HUES48 (cell line): ENCODE measurements around the gene CPNE5.

Experiments used
- H3K27ac ChIP-seq: one replicate; pipeline ENCODE4 v1.7.0; 2013; ENCODE audit warnings: low read depth, low read length, inconsistent platforms
- H3K27me3 ChIP-seq: 2 replicates; pipeline ENCODE4 v1.6.1; 2013; ENCODE audit warnings: mild to moderate bottlenecking, low read length; ENCODE audit not compliant: control insufficient read depth, insufficient read depth
- H3K36me3 ChIP-seq: 2 replicates; pipeline ENCODE4 v1.6.1; 2013; ENCODE audit warnings: low read length; ENCODE audit not compliant: control insufficient read depth, insufficient read depth
- H3K4me1 ChIP-seq: 2 replicates; pipeline ENCODE4 v1.6.1; 2013; ENCODE audit warnings: mild to moderate bottlenecking, low read length; ENCODE audit not compliant: control insufficient read depth, insufficient read depth
- H3K4me3 ChIP-seq: 2 replicates; pipeline ENCODE4 v1.5.1; 2013; ENCODE audit warnings: mild to moderate bottlenecking, low read depth, low read length
- H3K9ac ChIP-seq: 2 replicates; pipeline ENCODE4 v1.6.1; 2013; ENCODE audit warnings: mild to moderate bottlenecking, low read depth, low read length, moderate library complexity
- H3K9me3 ChIP-seq: 2 replicates; pipeline ENCODE4 v1.6.1; 2013; ENCODE audit warnings: low read length; ENCODE audit not compliant: control insufficient read depth, insufficient read depth

CPNE5 gene

DNA sequence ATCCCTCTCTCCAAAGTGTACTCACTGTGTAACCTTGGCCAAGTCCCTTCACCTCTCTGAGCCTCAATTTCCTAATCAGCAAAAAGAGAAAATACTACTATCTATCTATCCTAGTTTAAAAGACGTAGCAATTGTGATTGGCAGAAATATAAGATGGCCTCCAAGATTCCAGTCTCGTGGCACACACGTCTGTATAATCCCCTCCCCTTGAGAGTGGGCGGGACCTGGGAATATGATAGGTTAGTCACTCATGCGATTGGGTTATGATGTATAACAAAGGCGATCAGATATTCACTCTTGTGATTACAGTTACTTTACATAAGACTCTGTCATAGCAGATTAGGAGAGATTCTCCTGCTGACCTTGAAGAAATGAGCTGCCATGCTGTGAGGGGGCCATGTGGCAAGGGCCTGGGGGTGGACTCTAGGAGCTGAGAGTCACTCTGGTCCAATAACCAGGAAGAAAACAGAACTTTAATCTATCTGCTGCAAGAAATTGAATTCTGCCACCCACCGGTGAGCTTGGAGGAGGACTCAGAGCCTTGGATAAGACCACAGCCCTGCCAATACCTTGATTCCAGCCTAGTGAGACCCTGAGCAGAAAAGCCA lies 6.0 kb downstream of the CPNE5 start:
- Histone ChIP-seq H3K9me3 (no peaks in the 10 kb centered on the region), H3K27ac (no peak overlapping the region), H3K4me1 (peaks cover 6% of the 10 kb centered on the region; the same call in 1 of the 2 replicates), H3K4me3 (no peak overlapping the region), H3K9ac (no peak overlapping the region), H3K27me3 (peaks cover 29% of the 10 kb centered on the region), H3K36me3 (no peaks in the 10 kb centered on the region)

DNA sequence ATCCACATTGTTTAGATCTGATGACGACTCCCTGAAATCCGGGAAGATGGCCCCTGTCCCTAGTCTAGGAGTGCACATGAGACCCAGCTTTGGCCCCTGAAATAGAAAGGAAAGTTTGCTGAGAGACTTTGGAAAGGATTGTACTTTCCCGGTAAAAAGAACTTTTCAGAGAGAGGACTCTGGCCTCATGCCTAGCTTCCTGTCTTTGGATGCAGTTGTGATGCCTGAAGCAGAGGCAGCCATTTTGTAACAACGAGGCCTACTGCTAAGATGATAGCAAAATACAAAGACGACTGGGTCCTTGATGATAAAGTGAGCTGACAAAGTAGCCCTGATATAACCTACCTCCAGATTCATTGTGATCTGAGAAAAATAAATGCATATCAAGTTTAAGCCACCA lies 6.9 kb downstream of the CPNE5 start:
- Histone ChIP-seq H3K27ac (no peak overlapping the region), H3K9ac (no peak overlapping the region), H3K27me3 (peaks cover 19% of the 10 kb centered on the region), H3K9me3 (no peaks in the 10 kb centered on the region), H3K4me3 (no peak overlapping the region), H3K36me3 (no peaks in the 10 kb centered on the region), H3K4me1 (peaks cover 6% of the 10 kb centered on the region; the same call in 1 of the 2 replicates)

DNA sequence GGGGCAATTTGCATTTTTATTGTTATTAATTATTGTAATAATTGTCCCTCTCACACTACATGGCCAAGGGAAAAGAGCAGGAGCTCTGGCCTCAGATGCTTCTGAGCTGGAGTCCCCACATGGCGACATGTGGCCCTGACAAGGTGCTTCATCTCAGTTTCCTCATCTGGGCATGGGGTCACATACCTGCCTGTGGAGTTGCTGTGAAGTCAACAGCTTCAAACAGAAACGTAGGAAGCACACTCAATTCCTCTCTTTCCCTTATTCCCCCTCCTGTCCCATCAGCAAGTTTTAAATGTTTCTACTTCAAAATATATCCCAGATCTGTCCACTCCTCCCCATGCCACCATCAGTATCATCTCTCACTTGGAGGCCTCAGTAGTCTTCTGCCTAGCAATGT lies 8.7 kb downstream of the CPNE5 start:
- Histone ChIP-seq H3K4me3 (no peak overlapping the region), H3K36me3 (no peaks in the 10 kb centered on the region), H3K9ac (no peak overlapping the region), H3K27me3 (peaks cover 2% of the 10 kb centered on the region; the same call in 1 of the 2 replicates), H3K9me3 (no peaks in the 10 kb centered on the region), H3K27ac (no peak overlapping the region), H3K4me1 (peaks cover 6% of the 10 kb centered on the region; the same call in 1 of the 2 replicates)

DNA sequence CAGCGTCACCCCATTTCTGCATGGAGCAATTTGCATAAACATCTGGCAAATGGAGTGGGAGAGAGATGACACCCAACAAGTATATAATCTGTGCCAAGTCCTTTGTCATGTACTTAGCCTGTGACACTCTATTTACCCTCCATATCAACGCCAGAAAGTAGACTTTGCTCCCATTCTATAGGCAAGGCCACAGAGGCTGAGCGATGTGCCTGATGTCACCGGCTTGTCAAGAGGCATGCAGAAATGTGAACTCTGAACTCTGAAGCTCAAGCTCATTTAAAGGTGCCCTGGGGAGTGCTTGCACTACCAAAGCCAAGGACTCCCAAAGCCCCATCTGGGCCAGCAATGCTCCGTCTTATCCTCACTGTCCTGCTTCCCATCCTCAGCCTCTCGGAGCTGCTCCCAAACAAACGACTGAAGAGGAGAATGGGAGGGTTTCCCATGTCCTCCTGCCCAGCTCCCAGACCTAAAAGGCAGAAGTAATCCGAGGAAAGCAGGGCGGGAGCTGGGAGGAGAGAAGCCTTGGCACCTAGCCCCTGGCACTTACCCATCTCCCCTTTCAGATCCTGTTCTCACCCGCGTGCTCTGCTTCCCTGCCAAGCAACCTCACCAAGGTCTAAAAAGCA lies 9.2 kb downstream of the CPNE5 start:
- Histone ChIP-seq H3K27me3 (no peaks in the 10 kb centered on the region), H3K4me3 (no peak overlapping the region), H3K4me1 (peaks cover 5% of the 10 kb centered on the region; the same call in 1 of the 2 replicates), H3K9me3 (no peaks in the 10 kb centered on the region), H3K9ac (no peak overlapping the region), H3K36me3 (no peaks in the 10 kb centered on the region), H3K27ac (no peak overlapping the region)

DNA sequence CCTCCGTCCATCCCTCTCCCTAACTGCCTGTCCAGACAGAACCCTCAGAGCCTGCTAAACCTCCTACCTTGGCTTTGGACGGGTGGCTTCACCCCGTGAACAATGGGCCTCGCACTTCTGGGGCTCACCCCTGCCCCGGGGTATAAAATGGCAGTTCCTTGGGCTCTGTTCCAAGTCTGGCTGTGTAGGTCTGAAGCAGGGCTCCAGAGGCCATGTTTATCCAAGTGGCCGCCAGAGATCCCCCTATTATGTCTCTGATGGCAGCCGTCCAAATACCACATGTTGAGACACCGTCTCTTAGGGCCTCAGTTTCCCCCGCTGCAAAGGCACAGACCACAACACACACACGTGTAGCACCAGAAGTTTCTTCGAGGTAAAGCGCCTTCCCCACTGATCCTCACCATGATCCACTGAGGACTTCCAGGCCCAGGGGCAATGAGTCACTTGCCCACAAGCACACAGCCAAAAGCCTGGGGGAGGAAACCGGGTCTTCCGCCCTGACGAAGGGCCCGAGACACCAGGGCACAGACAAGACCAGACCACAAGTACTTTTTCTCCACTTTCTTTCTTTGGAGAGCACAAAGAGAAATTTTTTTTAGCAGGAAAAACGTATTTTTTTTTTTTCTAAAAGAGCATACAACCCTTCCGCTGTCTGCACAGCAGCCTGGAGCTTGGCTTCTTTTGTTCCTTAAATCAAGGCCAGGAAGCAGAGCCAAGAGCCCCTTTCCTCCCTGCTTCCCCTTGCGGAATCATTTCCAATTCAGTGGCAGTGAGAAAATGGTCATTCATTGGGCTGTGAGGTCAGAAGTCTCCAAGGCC lies 11.8 kb downstream of the CPNE5 start:
- H3K27ac ChIP-seq, result no peak overlapping the region

DNA sequence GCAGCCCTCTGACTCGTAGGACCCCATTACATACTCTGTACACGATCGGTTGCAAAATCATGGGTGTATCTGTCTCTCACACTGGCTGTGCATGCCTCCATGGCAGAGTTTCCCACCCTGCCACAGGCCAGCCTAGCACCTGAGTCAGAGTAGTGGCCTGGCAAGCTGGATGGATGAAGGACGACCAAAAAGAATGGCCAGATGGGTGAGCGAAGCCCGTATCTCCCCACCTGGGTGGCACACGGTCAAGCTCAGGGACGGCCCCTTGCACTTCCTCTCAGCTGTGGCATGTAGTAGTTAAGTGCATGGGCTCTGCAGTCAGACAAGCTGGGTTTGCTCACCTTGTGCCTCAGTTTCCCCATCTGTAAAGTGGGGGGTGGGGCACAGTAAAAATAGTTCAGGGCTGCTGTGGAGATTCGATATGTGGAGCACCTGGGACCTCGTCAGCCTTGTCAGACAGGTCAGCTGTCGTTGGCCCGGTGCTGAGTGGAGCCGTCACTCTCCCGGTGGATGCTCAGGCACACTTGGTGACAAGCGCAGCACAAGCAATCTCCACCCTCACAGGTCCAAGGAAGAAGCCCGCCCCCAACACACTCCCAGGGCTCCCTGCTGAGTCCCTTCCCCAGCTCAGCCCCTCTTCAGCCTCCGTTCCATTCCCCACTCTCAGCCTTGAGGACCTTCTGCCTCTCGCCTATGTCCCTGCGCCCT lies 12.6 kb downstream of the CPNE5 start:
- H3K4me3 ChIP-seq, result no peak overlapping the region
- H3K36me3 ChIP-seq, result no peaks in the 10 kb centered on the region
- H3K9ac ChIP-seq, result no peak overlapping the region
- no peaks in the 10 kb centered on the region for H3K9me3 ChIP-seq
- H3K27ac ChIP-seq, result no peak overlapping the region
- no peaks in the 10 kb centered on the region for H3K27me3 ChIP-seq
- H3K4me1 ChIP-seq, result no peaks in the 10 kb centered on the region

More for the DNA sequence above, 11.8 kb downstream of the CPNE5 start:
- Histone ChIP-seq H3K4me3 (no peak overlapping the region), H3K4me1 (no peaks in the 10 kb centered on the region), H3K36me3 (no peaks in the 10 kb centered on the region), H3K27me3 (no peaks in the 10 kb centered on the region), H3K9ac (no peak overlapping the region), H3K9me3 (no peaks in the 10 kb centered on the region)

DNA sequence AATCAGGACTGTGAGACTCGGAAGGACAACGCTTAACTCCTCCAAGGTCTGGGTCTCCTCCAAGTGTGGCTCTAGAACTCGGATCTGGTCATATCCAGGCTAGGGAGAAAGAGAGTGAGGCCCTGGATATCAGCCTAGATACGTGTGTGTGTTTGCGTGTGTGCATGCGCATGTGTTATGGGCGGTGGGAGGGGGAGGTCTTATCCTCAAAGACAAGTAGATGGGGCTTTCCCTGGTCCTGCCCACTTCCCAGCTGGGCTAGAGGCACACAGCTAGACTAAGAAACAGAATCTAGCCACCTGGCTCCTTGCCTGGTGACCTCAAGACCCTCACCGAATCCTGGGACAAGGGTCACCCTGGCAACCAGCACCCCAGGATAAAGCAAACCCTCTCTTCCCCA lies 13.2 kb downstream of the CPNE5 start:
- no peaks in the 10 kb centered on the region for H3K27me3 ChIP-seq
- no peak overlapping the region for H3K9ac ChIP-seq
- H3K9me3 ChIP-seq, result no peaks in the 10 kb centered on the region
- H3K27ac ChIP-seq, result no peak overlapping the region
- H3K4me3 ChIP-seq, result no peak overlapping the region
- H3K4me1 ChIP-seq, result no peaks in the 10 kb centered on the region
- no peaks in the 10 kb centered on the region for H3K36me3 ChIP-seq

DNA sequence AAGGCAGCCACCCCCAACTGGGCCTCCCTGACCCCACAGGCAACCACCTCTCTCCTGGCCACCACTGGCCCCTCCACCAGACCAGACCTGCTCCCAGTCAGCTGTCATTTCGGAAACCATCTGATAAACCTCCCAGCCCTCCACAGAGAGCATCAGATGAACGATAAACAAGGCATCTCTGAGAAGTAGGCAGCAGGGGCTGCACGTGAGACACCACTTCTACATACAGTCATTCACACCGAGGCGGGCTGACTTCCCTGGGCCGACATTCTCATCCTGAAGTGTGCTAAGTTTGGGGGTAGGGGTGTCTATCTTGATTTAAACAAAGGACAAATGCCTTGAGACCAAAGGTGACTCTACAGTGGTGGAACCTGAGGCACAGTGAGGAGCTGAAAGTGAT lies 13.8 kb downstream of the CPNE5 start:
- Histone ChIP-seq H3K9ac (no peak overlapping the region), H3K36me3 (no peaks in the 10 kb centered on the region), H3K4me3 (no peak overlapping the region), H3K9me3 (no peaks in the 10 kb centered on the region), H3K4me1 (no peaks in the 10 kb centered on the region), H3K27ac (no peak overlapping the region), H3K27me3 (no peaks in the 10 kb centered on the region)

GRCh38 chr6:36824253-36824652 lies 15.0 kb downstream of the CPNE5 start:
- Histone ChIP-seq H3K9me3 (no peaks in the 10 kb centered on the region), H3K4me1 (no peaks in the 10 kb centered on the region), H3K4me3 (no peak overlapping the region), H3K27me3 (no peaks in the 10 kb centered on the region), H3K36me3 (no peaks in the 10 kb centered on the region), H3K9ac (no peak overlapping the region), H3K27ac (no peak overlapping the region)

DNA sequence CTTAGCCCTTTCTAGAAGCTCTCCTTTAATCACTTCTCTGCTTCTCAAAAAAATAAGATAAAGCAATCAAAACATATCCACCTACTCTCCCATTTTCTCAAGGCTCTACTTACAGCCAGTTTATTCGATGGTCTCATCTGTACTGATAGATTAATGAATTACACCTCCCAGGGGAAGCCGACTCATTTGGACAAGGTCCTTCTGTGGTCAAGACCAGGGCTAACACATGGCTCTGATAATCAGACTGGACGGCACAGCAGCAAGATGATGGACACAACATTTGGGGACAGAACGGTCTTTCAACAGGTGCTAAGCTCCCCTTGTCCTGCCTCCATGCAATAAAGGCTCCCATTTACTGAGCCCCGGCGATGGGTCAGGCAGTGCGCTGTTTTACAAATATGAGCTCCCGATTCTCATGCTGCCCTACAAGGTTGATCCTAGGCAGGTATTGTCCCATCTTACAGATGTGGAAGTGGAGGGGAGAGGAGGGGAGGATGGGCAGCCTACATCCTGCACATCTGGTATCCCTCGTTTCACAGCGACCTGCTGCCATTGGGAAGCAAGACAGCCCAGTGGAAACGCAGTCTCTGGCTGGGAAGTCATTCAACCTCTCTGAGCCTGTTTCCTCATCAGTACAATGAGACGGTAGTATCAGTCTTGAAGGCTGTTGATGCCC lies 15.7 kb downstream of the CPNE5 start:
- Histone ChIP-seq H3K4me1 (no peaks in the 10 kb centered on the region), H3K4me3 (no peak overlapping the region), H3K27ac (no peak overlapping the region), H3K36me3 (no peaks in the 10 kb centered on the region), H3K27me3 (no peaks in the 10 kb centered on the region), H3K9ac (no peak overlapping the region), H3K9me3 (no peaks in the 10 kb centered on the region)
